GM19438 (cell line): ENCODE data around the gene LHB.
"Not testable (repeated sequence)": the region's sequence is repeated elsewhere in the genome, so short reads cannot be mapped to it uniquely, and the experiment has no call there.

Source experiments
- ATAC-seq: cut with Tn5 transposase; IDR thresholded peaks from one replicate; pipeline ENCODE4 v1.9.1; 2021; ENCODE audit warnings: low read depth; ENCODE audit not compliant: unreplicated experiment

The LHB gene

GRCh38 chr19:49017041-49017665, at the start of gene LHB:
TSS of gene LHB (minus strand) at chr19:49017091. CDS start at chr19:49017081, 10 bp downstream.
- ATAC-seq = no peak

GRCh38 chr19:49065905-49066512, 49.1 kb upstream of the LHB start:
- no peak for ATAC-seq

GRCh38 chr19:49064768-49065611, 48.1 kb upstream of the LHB start, which contains the start of gene NTF4:
TSS of gene NTF4 (minus strand) at chr19:49064818. CDS start at chr19:49061997, 2,821 bp downstream.
- no peak for ATAC-seq

GRCh38 chr19:49064029-49064629, 47.2 kb upstream of the LHB start:
- no peak for ATAC-seq

GRCh38 chr19:49061445-49061844, 44.6 kb upstream of the LHB start:
- no peak for ATAC-seq

- ATAC-seq = no peak
Measured at GRCh38 chr19:49061000-49061399, 44.1 kb upstream of the LHB start.

GRCh38 chr19:49059053-49059452, 42.2 kb upstream of the LHB start:
- no peak for ATAC-seq

- no peak for ATAC-seq
Measured at GRCh38 chr19:49058562-49058961, 41.7 kb upstream of the LHB start.

GRCh38 chr19:49057636-49058234, 40.8 kb upstream of the LHB start, which contains the start of gene CGB7:
TSS of gene CGB7 (minus strand) at chr19:49057749. CDS start at chr19:49055375, 2,374 bp downstream.
- no peak for ATAC-seq

- not testable (repeated sequence) for ATAC-seq
Measured at GRCh38 chr19:49056902-49057596, 40.2 kb upstream of the LHB start.

GRCh38 chr19:49056101-49056901, 39.4 kb upstream of the LHB start:
- no peak for ATAC-seq

- ATAC-seq = not testable (repeated sequence)
Measured at GRCh38 chr19:49050376-49051033, 33.6 kb upstream of the LHB start.

GRCh38 chr19:49049834-49050233, 32.9 kb upstream of the LHB start:
- not testable (repeated sequence) for ATAC-seq

GRCh38 chr19:49049011-49049410, 32.1 kb upstream of the LHB start, which contains the start of gene CGB8:
TSS of gene CGB8 (minus strand) at chr19:49049111. CDS start at chr19:49048739, 372 bp downstream.
- ATAC-seq = not testable (repeated sequence)

GRCh38 chr19:49043548-49043947, 26.7 kb upstream of the LHB start, which contains the start of gene CGB5:
TSS of gene CGB5 (plus strand) at chr19:49043848. CDS start at chr19:49044210, 362 bp downstream.
- not testable (repeated sequence) for ATAC-seq

- ATAC-seq = not testable (repeated sequence)
Measured at GRCh38 chr19:49042666-49043065, 25.8 kb upstream of the LHB start.

GRCh38 chr19:49042177-49042576, 25.3 kb upstream of the LHB start:
- ATAC-seq = no peak

- ATAC-seq = not testable (repeated sequence)
Measured at GRCh38 chr19:49039736-49040135, 22.8 kb upstream of the LHB start.
